Measurements from ENCODE around the gene TTC36.
"Not testable (repeated sequence)": the region's sequence is repeated elsewhere in the genome, so short reads cannot be mapped to it uniquely, and the experiment has no call there.

TTC36 gene

GRCh38 chr11:118532852-118533768 lies 5.8 kb downstream of the TTC36 start:
- no peak for DNase-seq

- DNase-seq, result no peak
Measured at GRCh38 chr11:118533769-118534729, 6.8 kb downstream of the TTC36 start.

- no peak for DNase-seq
Measured at GRCh38 chr11:118535261-118535660, 8.0 kb downstream of the TTC36 start.

GRCh38 chr11:118536726-118537125 lies 9.5 kb downstream of the TTC36 start:
- DNase-seq, result no peak

GRCh38 chr11:118537409-118537980 lies 10.2 kb downstream of the TTC36 start:
- no peak for DNase-seq

GRCh38 chr11:118544010-118544646 lies 16.9 kb downstream of the TTC36 start:
- DNase-seq, result no peak

GRCh38 chr11:118544647-118545010 lies 17.4 kb downstream of the TTC36 start:
- no peak for DNase-seq

GRCh38 chr11:118545533-118545932 lies 18.3 kb downstream of the TTC36 start:
- no peak for DNase-seq

- no peak for DNase-seq
Measured at GRCh38 chr11:118547132-118547531, 19.9 kb downstream of the TTC36 start.

GRCh38 chr11:118552341-118552740 lies 25.1 kb downstream of the TTC36 start:
- DNase-seq, result no peak

- no peak for DNase-seq
Measured at GRCh38 chr11:118560806-118561205, 33.5 kb downstream of the TTC36 start.

GRCh38 chr11:118565051-118565450 lies 37.8 kb downstream of the TTC36 start:
- no peak for DNase-seq

GRCh38 chr11:118569670-118570069 lies 42.4 kb downstream of the TTC36 start:
- DNase-seq, result no peak

GRCh38 chr11:118570787-118571186 lies 43.5 kb downstream of the TTC36 start:
- DNase-seq, result no peak

- DNase-seq, result not testable (repeated sequence)
Measured at GRCh38 chr11:118571701-118572060, 44.4 kb downstream of the TTC36 start.

- DNase-seq, result peak; percentile 74
Measured at GRCh38 chr11:118572061-118572980, 45.0 kb downstream of the TTC36 start, which contains the start of gene ARCN1. Gene ARCN1 (plus strand): TSS chr11:118572409. CDS start chr11:118572548, 139 bp downstream.

- peak; percentile 19 for DNase-seq
Measured at GRCh38 chr11:118572981-118573550, 45.8 kb downstream of the TTC36 start.

- DNase-seq, result no peak
Measured at GRCh38 chr11:118574636-118575035, 47.4 kb downstream of the TTC36 start.

GRCh38 chr11:118577995-118578394 lies 50.7 kb downstream of the TTC36 start:
- not testable (repeated sequence) for DNase-seq
